Neural cell (in vitro differentiated cells): Measurements from ENCODE around the gene CFTR.

Source experiments
- EZH2 ChIP-seq: fragments of 200-600, 300-800 bp; shearing (Covaris generic), sonication (generic); IDR thresholded peaks from 2 replicates; pipeline ENCODE4 v1.6.1; 2014; ENCODE audit warnings: antibody characterized with exemption, low read length, borderline replicate concordance, mild to moderate bottlenecking; ENCODE audit not compliant: insufficient read depth, poor library complexity, severe bottlenecking
- MXI1 ChIP-seq: fragments of 450-650 bp; conservative IDR thresholded peaks from 2 replicates; pipeline ENCODE4 v1.6.1; 2014; ENCODE audit warnings: antibody characterized with exemption, mild to moderate bottlenecking; ENCODE audit not compliant: poor library complexity, severe bottlenecking
- TAF1 ChIP-seq: IDR thresholded peaks from 2 replicates; pipeline ENCODE4 v1.6.1; 2012; ENCODE audit warnings: low read depth
- TF ChIP-seq, protein P1 (sequence below): fragments of 450-650 bp; IDR thresholded peaks from 2 replicates; pipeline ENCODE4 v1.5.1; 2014; ENCODE audit warnings: antibody characterized with exemption, mild to moderate bottlenecking, moderate library complexity; ENCODE audit not compliant: poor library complexity, severe bottlenecking
- TF ChIP-seq, protein P2 (sequence below): IDR thresholded peaks from 2 replicates; pipeline ENCODE4 v1.6.1; 2012; ENCODE audit warnings: borderline replicate concordance

DNA sequence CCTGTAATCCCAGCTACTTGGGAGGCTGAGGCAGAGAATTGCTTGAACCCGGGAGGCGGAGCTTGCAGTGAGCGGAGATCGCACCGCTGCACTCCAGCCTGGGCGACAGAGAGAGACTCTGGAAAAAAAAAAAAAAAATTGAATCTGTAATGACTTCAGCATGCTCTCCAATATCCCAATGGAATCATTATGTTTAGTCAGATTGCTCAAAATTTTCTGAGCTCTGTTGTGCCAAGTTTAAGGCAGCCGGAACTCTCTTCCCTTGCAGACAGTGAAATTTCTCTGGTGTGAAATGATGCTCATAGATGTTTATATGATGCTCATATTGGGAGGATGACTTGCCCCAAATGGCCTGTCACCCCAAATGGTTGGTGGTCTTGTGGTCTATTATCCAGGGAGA lies 212.5 kb downstream of the CFTR start:
- TF ChIP-seq EZH2 (no peak), TAF1 (no peak), MXI1 (no peak)
- TF ChIP-seq, protein P1, sequence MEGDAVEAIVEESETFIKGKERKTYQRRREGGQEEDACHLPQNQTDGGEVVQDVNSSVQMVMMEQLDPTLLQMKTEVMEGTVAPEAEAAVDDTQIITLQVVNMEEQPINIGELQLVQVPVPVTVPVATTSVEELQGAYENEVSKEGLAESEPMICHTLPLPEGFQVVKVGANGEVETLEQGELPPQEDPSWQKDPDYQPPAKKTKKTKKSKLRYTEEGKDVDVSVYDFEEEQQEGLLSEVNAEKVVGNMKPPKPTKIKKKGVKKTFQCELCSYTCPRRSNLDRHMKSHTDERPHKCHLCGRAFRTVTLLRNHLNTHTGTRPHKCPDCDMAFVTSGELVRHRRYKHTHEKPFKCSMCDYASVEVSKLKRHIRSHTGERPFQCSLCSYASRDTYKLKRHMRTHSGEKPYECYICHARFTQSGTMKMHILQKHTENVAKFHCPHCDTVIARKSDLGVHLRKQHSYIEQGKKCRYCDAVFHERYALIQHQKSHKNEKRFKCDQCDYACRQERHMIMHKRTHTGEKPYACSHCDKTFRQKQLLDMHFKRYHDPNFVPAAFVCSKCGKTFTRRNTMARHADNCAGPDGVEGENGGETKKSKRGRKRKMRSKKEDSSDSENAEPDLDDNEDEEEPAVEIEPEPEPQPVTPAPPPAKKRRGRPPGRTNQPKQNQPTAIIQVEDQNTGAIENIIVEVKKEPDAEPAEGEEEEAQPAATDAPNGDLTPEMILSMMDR, result no peak
- TF ChIP-seq, protein P2, sequence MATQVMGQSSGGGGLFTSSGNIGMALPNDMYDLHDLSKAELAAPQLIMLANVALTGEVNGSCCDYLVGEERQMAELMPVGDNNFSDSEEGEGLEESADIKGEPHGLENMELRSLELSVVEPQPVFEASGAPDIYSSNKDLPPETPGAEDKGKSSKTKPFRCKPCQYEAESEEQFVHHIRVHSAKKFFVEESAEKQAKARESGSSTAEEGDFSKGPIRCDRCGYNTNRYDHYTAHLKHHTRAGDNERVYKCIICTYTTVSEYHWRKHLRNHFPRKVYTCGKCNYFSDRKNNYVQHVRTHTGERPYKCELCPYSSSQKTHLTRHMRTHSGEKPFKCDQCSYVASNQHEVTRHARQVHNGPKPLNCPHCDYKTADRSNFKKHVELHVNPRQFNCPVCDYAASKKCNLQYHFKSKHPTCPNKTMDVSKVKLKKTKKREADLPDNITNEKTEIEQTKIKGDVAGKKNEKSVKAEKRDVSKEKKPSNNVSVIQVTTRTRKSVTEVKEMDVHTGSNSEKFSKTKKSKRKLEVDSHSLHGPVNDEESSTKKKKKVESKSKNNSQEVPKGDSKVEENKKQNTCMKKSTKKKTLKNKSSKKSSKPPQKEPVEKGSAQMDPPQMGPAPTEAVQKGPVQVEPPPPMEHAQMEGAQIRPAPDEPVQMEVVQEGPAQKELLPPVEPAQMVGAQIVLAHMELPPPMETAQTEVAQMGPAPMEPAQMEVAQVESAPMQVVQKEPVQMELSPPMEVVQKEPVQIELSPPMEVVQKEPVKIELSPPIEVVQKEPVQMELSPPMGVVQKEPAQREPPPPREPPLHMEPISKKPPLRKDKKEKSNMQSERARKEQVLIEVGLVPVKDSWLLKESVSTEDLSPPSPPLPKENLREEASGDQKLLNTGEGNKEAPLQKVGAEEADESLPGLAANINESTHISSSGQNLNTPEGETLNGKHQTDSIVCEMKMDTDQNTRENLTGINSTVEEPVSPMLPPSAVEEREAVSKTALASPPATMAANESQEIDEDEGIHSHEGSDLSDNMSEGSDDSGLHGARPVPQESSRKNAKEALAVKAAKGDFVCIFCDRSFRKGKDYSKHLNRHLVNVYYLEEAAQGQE, result no peak
